ENCODE results near the gene TMEM158. TPM values are rescaled to one million over a fixed set of nuclear protein-coding genes. Genes with fewer than 3 reads are reported as not detected.
A peak's percentile ranks its signal among the peaks of the same experiment; 100 is the strongest.

TMEM158 gene
- not detected for total RNA-seq

GRCh38 chr3:45226206-45226915 is at the start of gene TMEM158:
Gene TMEM158, minus strand, starts transcription at chr3:45226287. Its CDS starts 260 bp downstream, at chr3:45226027.
- Mint-ChIP-seq H3K36me3 (ENCODE audit: low read depth) (no peaks in the 10 kb centered on the region), H3K4me3 (peak within 1 kb of the TSS; percentile 78), H3K9me3 (no peaks in the 10 kb centered on the region), H3K27ac (no peak within 1 kb of the TSS), H3K27me3 (peaks cover 67% of the 10 kb centered on the region), H3K4me1 (peaks cover 8% of the 10 kb centered on the region)
- peak; percentile 93 for ATAC-seq (replicated peaks)

- Mint-ChIP-seq H3K4me1 (no peaks in the 10 kb centered on the region), H3K27me3 (peaks cover 15% of the 10 kb centered on the region), H3K36me3 (ENCODE audit: low read depth) (no peaks in the 10 kb centered on the region), H3K4me3 (no peak overlapping the region), H3K27ac (no peak overlapping the region), H3K9me3 (peaks cover 13% of the 10 kb centered on the region)
- no peak for ATAC-seq (replicated peaks)
These were observed 49.1 kb upstream of the TMEM158 start for GRCh38 chr3:45275006-45275704.

- H3K36me3 Mint-ChIP-seq (ENCODE audit: low read depth): no peaks in the 10 kb centered on the region
- H3K27me3 Mint-ChIP-seq: peaks cover 21% of the 10 kb centered on the region
- H3K4me3 Mint-ChIP-seq: no peak overlapping the region
- no peak overlapping the region for H3K27ac Mint-ChIP-seq
- ATAC-seq (replicated peaks): no peak
- no peaks in the 10 kb centered on the region for H3K4me1 Mint-ChIP-seq
- H3K9me3 Mint-ChIP-seq: peaks cover 8% of the 10 kb centered on the region
These were observed 47.8 kb upstream of the TMEM158 start for GRCh38 chr3:45273681-45274515.

- Mint-ChIP-seq H3K9me3 (peaks cover 2% of the 10 kb centered on the region), H3K27ac (no peak overlapping the region), H3K36me3 (ENCODE audit: low read depth) (no peaks in the 10 kb centered on the region), H3K4me3 (no peak overlapping the region), H3K27me3 (peaks cover 21% of the 10 kb centered on the region), H3K4me1 (no peaks in the 10 kb centered on the region)
- no peak for ATAC-seq (replicated peaks)
These were observed 46.9 kb upstream of the TMEM158 start for GRCh38 chr3:45272828-45273470.

GRCh38 chr3:45272032-45272810 is 46.1 kb upstream of the TMEM158 start:
- Mint-ChIP-seq H3K4me3 (no peak overlapping the region), H3K27ac (no peak overlapping the region), H3K27me3 (peaks cover 21% of the 10 kb centered on the region), H3K4me1 (no peaks in the 10 kb centered on the region), H3K36me3 (ENCODE audit: low read depth) (no peaks in the 10 kb centered on the region), H3K9me3 (no peaks in the 10 kb centered on the region)
- no peak for ATAC-seq (replicated peaks)

- Mint-ChIP-seq H3K27me3 (peaks cover 13% of the 10 kb centered on the region), H3K4me1 (no peaks in the 10 kb centered on the region), H3K4me3 (no peak overlapping the region), H3K9me3 (no peaks in the 10 kb centered on the region), H3K36me3 (ENCODE audit: low read depth) (no peaks in the 10 kb centered on the region), H3K27ac (no peak overlapping the region)
- ATAC-seq (replicated peaks): no peak
These were observed 43.9 kb upstream of the TMEM158 start for GRCh38 chr3:45269952-45270351.

GRCh38 chr3:45267097-45267496 is 41.0 kb upstream of the TMEM158 start:
- Mint-ChIP-seq H3K4me3 (no peak overlapping the region), H3K27me3 (peaks cover 6% of the 10 kb centered on the region), H3K4me1 (no peaks in the 10 kb centered on the region), H3K27ac (no peak overlapping the region), H3K9me3 (no peaks in the 10 kb centered on the region), H3K36me3 (ENCODE audit: low read depth) (no peaks in the 10 kb centered on the region)
- ATAC-seq (replicated peaks): peak; percentile 32

GRCh38 chr3:45261333-45262110 is 35.4 kb upstream of the TMEM158 start:
- H3K27me3 Mint-ChIP-seq: peaks cover 14% of the 10 kb centered on the region
- H3K4me1 Mint-ChIP-seq: no peaks in the 10 kb centered on the region
- no peak overlapping the region for H3K27ac Mint-ChIP-seq
- no peak overlapping the region for H3K4me3 Mint-ChIP-seq
- no peaks in the 10 kb centered on the region for H3K9me3 Mint-ChIP-seq
- no peaks in the 10 kb centered on the region for H3K36me3 Mint-ChIP-seq (ENCODE audit: low read depth)
- no peak for ATAC-seq (replicated peaks)

- H3K4me1 Mint-ChIP-seq: no peaks in the 10 kb centered on the region
- no peaks in the 10 kb centered on the region for H3K9me3 Mint-ChIP-seq
- H3K4me3 Mint-ChIP-seq: no peak overlapping the region
- ATAC-seq (replicated peaks): no peak
- no peak overlapping the region for H3K27ac Mint-ChIP-seq
- peaks cover 16% of the 10 kb centered on the region for H3K27me3 Mint-ChIP-seq
- H3K36me3 Mint-ChIP-seq (ENCODE audit: low read depth): no peaks in the 10 kb centered on the region
These were observed 33.0 kb upstream of the TMEM158 start for GRCh38 chr3:45259133-45259532.

- no peak for ATAC-seq (replicated peaks)
- H3K27me3 Mint-ChIP-seq: peaks cover 16% of the 10 kb centered on the region
- H3K9me3 Mint-ChIP-seq: no peaks in the 10 kb centered on the region
- no peaks in the 10 kb centered on the region for H3K4me1 Mint-ChIP-seq
- no peaks in the 10 kb centered on the region for H3K36me3 Mint-ChIP-seq (ENCODE audit: low read depth)
- H3K27ac Mint-ChIP-seq: no peak overlapping the region
- no peak overlapping the region for H3K4me3 Mint-ChIP-seq
These were observed 32.2 kb upstream of the TMEM158 start for GRCh38 chr3:45258317-45258716.

GRCh38 chr3:45253316-45253715 is 27.2 kb upstream of the TMEM158 start:
- peaks cover 12% of the 10 kb centered on the region for H3K27me3 Mint-ChIP-seq
- no peak overlapping the region for H3K4me3 Mint-ChIP-seq
- ATAC-seq (replicated peaks): no peak
- H3K36me3 Mint-ChIP-seq (ENCODE audit: low read depth): no peaks in the 10 kb centered on the region
- H3K27ac Mint-ChIP-seq: no peak overlapping the region
- H3K4me1 Mint-ChIP-seq: no peaks in the 10 kb centered on the region
- no peaks in the 10 kb centered on the region for H3K9me3 Mint-ChIP-seq

GRCh38 chr3:45252826-45253225 is 26.7 kb upstream of the TMEM158 start:
- Mint-ChIP-seq H3K27me3 (peaks cover 8% of the 10 kb centered on the region), H3K36me3 (ENCODE audit: low read depth) (no peaks in the 10 kb centered on the region), H3K4me1 (no peaks in the 10 kb centered on the region), H3K27ac (no peak overlapping the region), H3K4me3 (no peak overlapping the region), H3K9me3 (no peaks in the 10 kb centered on the region)
- no peak for ATAC-seq (replicated peaks)

- H3K4me3 Mint-ChIP-seq: no peak overlapping the region
These were observed 23.3 kb upstream of the TMEM158 start for GRCh38 chr3:45249391-45249790.

More at GRCh38 chr3:45249391-45249790, 23.3 kb upstream of the TMEM158 start:
- H3K4me1 Mint-ChIP-seq: no peaks in the 10 kb centered on the region
- no peaks in the 10 kb centered on the region for H3K36me3 Mint-ChIP-seq (ENCODE audit: low read depth)
- no peaks in the 10 kb centered on the region for H3K9me3 Mint-ChIP-seq
- ATAC-seq (replicated peaks): no peak
- H3K27me3 Mint-ChIP-seq: peaks cover 11% of the 10 kb centered on the region
- H3K27ac Mint-ChIP-seq: no peak overlapping the region
